ENCODE data around the gene LRP1B.
"Not testable (repeated sequence)": the region's sequence is repeated elsewhere in the genome, so short reads cannot be mapped to it uniquely, and the experiment has no call there.

Gene LRP1B

DNA sequence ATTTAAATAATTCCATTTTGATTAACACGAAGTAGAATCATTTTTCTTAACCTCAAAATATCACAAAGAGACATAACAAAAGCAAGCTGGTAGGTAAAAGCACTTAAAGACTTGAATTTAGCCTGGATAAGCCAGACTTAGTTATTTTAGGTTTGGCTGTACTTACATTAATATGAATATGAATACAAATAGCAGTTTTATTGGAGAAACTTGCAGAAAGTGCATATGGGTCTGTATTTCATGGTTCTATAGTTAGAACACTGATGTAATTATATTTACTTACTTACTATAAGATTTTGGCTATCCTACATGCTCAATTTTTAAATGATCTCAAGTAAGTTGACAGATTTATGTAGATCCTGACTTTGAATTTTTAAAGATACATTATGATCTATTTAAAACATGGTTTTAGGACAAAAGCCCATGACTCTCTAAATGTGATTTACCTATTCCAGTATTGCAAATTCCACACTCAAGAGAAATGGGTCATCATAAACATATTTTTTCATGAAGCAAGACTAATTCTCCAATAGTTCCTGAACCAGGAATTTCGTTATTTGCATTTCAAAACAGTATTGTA, 1775.2 kb downstream of the LRP1B start:
- DNase-seq, result no peak

DNA sequence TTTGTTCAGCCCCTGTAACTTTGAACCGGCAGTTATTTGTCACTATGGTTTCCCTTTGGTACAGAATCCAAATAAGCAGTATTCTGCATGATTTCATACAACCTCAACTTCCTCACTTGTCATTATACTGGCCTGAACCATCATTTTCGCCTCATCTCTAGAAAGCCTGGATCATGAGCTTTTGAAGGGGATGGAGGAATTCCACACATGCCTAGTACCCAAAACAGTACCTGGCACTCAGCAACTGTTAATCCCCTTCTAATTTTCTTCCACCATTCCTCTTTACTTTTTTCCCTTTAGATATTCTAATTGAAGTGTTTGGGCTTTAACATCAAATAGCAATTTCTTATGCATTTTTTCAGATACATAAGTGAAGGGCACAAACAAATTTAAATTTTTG, 1776.3 kb downstream of the LRP1B start:
- no peak for DNase-seq

DNA sequence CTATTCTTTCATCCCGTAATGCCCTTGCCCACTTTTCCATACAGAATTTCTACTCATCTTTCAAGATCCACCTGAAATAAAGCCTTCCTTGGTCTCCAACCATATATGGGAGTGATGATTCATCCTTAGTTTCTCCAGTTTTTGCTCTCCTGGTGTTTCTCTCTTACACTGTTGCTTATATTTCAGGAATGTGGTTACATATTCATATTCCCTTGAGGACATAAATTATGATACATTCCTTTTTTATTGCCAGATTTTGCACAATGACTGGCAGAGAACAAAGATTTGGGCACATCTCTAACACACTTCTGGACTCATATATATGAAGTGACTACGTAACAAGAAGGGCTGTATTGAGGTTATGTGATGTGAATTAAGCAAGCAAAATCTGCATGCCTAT, 1777.3 kb downstream of the LRP1B start:
- DNase-seq, result no peak

DNA sequence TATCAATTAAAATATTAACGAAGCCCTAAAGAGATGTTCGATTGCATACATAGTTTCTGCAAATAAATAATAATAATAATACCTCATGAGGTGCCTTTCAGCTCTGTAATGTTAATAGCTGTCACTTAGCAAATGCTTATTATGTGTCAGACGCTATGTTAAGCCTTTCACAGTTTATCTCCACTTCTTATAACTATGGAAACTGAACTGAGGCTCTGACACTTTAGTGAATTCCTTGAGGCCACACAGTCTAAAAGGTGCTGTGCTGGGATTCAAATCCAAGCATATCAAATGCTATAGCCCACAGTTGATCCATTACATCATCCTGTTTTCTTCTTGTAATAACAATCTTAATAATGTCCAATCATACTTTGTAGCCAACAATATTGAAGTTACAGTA, 1779.1 kb downstream of the LRP1B start:
- DNase-seq, result no peak

DNA sequence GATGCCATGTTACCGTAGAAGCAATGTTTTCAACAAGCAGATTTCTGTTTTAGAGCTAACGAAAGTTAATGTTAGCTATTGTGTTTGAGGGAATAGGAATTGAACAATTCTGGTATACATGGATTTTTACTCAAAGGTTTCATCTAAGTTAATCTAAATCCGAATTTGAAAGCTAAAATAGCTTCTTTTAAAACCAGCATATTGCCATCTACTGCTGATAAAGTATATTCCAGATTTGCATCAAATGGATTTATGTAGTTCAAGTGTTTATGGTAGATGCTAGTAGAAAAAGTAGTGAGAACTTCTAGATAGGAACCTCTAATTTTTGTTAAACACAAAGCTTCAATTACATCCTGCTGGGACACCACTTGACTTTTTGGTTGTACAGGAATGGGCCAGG, 1781.1 kb downstream of the LRP1B start:
- no peak for DNase-seq

DNA sequence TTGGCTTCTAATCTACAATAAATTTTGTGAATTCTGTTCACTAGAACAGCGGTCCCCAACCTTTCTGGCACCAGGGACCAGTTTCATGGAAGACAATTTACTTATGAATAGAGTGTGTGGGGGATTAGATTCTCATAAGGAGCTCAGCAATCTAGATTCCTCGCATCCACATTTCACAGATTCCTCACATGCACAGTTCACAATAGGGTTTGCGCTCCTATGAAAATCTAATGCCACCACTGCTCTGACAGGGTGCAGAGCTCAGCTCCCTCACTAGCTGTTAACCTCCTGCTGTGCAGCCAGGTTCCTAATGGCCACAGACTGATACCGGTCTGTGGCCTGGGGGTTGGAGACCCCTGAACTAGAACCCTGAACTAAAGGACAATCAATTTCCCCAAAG, 1782.0 kb downstream of the LRP1B start:
- DNase-seq, result no peak

DNA sequence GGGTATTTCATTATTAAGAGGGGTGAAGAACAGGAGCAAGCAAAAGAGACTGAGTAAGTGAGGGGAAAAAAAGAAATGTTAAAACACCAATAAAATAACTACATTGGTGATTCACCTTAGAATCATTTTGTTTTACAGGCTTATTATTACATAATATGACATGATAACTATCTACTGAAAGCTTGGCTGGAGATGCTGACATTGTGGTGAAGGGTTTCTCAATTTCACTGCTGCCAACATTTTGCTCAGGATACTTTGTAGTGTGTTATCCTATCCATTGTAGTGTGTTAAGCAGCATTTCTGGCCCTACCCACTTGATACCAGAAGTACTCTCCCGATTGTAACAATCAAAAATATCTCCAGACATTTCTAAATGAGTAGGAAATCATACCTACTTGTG, 1786.0 kb downstream of the LRP1B start:
- DNase-seq, result no peak

DNA sequence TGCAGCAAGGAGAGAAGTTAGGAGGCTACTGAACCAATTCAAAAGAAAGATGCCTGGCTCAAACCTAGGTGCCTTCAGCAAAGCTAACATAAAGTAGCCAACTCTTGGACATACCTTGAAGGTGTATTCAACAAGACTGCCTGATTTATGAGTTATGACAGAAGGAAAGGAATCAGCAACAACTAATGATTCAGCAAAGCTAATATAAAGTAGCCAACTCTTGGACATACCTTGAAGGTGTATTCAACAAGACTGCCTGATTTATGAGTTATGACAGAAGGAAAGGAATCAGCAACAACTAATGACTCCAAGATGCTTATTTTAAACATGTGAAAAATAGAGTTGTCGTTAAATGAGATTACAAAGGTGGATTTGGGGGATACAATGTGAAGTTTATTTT, 1786.5 kb downstream of the LRP1B start:
- DNase-seq, result not testable (repeated sequence)

DNA sequence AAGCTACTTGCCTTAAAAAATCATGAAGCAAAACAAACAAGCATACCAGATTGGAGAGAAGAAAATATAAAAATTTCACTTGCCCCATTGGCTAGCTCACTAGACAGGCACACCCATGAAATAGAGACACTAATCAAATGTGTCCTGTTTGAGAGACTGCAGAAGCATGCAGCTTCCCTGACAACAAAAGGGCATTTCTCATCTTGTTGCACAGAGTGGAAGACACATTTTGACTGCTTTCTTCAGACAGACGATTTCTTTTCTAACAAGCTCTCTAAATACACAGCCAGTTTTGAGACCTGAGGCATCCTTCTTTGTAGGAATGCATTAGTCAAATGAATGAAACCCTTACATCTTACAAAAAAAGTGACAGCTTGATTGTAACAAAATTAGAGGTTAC, 1792.0 kb downstream of the LRP1B start:
- no peak for DNase-seq

DNA sequence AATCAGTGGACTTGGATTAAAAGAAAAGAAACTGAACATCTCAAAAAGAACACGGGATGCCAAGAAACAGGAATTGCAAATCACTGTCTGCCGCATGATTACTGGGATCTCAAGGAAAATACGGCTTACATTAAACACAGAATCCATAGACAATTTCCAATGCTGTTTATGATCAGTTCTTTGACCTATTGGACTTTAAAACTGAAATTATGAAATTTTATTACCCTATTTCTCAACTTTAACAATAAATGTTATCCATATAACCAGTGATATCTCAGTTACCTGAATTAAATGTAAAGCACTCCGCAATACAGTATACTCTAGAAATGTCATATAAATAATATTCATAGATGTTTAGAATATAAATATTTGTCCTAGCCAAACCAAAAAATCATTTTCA, 1793.8 kb downstream of the LRP1B start:
- DNase-seq, result no peak

DNA sequence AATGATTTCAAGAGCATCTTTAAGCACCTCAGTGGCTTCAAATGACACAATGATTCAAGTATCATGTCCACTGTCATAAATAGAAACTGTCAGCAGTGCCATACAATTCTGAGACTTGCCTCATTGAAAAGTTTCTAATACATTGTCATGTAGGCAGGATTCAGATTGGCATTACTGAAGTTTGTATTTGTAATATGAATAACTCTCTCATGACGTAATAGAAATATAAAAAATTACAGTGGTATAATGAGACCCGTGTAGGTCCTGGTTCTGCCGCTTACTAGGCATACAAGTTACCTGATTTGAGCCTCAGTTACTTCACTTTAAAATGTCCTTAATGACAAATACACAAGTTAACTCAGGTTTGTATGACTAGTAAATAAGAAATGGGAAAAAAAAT, 1814.5 kb downstream of the LRP1B start:
- DNase-seq, result no peak

DNA sequence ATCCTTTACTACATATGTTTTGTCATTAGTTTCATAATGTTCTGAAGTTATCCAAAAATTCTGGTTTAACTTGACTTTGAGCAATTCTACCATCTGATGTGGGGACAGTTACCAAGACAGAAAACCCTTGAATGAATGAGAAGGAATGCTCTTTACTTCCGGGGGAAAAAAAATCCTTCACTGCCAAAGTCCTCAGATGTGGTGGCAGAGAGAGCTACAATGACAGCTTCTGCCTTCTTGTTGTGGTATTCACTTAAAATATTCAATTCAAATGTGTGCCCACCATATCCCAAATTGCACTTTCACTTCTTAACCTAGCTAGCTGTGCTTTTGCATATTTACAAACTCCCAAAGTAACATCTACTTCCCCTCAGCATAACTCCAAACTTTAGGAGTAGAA, 1818.9 kb downstream of the LRP1B start:
- no peak for DNase-seq

DNA sequence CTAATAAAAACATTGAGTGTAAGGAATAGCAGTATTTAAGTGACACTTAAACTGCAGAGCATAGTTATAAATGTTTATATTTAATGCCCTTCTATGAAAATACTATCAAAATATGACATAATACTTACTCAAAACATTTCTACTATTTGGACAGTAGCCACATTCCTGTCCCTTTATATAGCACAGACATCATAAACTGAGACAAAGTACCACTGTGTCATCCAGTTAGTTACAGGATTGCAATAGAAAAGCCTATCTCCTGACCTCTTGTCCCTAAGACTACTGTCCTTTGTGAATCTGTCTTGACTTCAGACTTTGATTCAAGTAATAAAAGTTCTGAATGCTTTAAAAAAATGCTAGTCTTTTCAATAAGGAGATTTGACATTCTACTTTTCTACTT, 1822.1 kb downstream of the LRP1B start:
- DNase-seq, result no peak

DNA sequence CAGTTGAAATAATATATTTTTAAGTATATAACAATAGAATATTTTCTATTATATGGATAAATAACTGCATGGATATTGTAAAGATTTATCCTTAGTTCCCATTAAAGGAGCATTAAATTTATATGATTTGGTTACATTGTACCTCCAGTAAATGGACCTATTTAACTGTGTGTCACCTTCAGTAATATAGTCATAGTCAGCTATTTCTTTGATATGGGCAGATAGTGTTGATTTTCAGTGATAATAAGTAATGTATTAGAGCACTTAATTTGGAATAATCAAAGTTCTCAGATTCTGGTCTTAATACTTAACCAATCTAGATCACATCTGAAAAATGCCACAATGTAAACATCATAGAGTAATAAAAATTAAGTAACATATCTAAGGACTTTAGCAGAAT, 1823.3 kb downstream of the LRP1B start:
- DNase-seq, result no peak

DNA sequence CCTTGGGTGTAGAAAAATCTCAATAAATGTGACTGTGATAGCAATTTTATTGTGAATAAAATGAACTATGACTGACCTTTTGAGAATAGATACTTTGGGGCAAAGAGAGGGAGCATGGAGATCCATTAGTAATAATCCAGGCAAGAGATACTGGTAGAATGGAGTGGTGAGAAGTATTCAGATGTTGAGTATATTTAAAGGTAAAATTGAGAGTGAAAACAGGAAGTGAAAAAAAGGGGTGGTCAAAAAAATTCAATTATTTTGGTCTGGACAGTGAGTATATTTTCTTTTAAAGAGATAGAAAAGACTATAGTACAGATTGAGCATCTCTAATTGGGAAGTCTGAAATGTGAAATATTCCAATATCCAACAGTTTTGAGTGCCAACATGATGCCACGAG, 1835.0 kb downstream of the LRP1B start:
- no peak for DNase-seq

DNA sequence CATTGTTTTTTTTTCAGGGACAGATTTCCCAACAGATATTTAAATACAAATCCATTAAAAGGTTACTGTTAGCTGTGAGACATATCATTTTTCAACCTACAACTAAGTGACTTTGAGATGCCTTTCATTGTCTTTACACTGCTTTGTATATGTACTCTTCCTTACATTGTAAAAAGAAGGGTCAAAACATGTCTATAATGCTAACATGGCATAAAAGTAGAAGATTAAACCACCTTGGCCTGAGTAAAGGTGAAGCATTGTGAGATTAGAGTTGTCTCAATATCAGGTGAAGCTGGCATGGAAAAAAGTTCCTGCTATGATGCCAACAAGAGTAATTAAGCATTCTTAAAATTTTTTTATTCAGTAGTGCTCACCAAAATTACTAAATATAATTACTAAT, 1842.1 kb downstream of the LRP1B start:
- no peak for DNase-seq

DNA sequence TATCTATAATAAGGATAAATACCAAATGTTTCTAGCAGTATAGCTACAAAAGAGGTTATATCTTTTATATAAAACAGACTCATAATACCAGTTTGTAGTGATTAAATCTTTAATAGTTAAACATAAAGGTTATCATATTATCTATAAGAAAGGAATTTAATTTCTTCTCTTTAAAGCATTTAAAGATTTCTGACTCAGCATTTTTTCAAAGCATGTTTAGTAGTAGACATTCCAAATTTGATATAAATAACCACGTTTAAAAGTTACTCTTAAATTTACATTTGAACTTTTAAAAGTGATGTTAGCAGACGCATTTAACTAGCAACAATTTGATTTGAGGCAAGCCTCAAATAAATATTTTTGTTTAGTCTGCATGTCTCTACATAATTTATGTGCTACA, 1842.6 kb downstream of the LRP1B start:
- DNase-seq, result no peak

DNA sequence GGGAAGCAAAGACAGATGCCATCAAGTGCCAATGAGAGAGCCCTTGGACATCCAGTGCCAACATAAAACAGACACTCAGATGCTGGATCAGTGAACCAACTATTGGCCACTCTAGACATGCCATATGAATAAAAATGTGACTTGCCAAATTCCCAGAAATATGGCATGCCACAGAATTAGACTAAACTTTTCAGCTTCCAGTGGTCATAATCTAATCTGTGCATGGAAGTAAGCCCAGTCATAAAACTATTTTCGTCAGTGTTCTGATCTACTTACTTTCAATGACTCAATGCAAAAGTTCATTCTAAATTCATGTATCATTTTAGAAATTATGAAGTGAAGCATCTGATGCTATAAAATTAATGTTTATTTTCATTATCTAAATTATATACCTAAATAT, 1844.4 kb downstream of the LRP1B start:
- DNase-seq, result no peak

DNA sequence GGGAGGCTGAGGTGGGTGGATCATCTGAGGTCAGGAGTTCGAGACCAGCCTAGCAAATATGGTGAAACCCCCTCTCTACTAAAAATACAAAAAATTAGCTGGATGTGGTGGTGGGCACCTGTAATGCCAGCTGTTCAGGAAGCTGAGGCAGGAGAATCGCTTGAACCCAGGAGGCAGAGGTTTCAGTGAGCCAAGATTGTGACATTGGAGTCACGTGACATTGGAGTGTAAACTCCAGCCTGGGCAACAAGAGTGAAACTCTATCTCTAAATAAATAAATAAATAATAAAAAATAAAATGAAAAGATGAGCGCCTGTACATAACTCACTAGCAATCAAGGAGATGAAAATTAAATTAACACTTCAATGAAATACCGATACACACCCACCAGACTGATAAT, 1853.5 kb downstream of the LRP1B start:
- DNase-seq, result not testable (repeated sequence)

DNA sequence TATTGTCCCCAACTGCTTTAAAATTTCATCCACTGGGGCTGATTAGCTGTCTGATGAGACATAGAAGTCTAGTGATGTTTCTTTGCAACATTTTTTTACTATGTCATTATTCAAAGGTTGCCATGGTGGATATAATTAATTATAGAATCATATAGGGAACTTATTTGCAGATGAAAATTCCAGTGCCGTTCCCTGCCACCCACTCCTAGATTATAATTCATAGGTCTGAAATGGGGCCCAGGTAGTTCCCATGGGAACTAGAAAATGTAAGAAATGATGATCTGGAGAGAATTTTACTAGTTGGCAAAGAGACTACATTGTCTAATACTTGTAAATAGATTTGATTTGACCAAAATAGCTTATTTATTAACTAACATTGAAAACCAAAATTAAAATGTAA, 1854.2 kb downstream of the LRP1B start:
- DNase-seq, result no peak

DNA sequence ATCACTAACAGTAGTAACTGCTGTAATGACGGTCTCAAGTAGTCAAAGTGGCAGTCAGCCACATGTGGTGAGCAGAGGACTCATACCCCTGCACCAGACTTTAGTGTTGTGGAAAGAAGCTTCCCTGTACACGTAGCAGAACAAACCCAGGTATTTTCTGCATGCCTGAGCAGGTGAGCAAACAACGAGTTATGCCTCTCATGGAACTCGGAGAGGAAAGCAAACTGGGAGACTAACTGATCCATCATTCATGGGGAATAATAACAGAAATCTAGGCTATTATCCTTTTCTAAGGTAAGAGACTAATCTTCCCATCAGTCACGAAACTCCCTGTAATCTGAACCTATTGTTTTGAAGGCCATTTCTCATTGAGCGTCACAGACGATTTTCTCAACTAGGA, 1855.4 kb downstream of the LRP1B start:
- DNase-seq, result no peak

DNA sequence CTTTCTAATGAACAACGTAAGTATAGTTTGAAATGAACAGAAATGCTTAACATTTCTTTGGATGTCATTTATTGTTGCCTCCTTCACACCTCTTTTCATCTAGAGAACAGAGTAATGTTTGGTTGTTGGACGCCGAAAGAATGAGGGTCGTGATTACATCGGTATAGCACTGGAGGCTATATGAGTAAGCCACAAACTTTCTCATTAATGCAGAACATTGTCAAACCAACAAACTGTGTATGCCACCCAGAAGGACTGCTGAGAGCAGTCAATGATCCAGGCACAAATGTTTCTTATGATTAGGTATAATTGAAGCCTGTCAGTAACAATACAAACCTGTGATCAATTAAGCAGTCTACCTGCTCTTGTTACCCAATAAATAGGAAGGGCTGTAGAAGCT, 1855.9 kb downstream of the LRP1B start:
- DNase-seq, result no peak

DNA sequence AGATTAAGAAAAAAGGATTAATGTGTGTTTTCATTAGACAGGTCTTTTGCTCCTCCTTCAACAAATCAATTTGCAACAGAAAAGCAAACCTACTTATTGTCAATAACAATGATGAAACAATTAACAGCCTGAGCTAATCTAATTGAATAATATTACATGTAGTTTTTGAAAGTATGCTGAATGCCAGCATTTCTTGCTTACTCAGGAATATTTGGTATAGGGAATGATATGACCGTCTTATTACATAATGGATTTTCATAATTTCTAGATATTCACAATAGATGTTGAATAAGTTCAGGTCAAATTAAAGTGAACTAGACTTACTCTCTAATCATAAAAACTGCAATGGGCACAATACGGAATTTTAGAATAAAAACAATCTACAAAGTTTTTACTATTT, 1856.9 kb downstream of the LRP1B start:
- DNase-seq, result no peak

DNA sequence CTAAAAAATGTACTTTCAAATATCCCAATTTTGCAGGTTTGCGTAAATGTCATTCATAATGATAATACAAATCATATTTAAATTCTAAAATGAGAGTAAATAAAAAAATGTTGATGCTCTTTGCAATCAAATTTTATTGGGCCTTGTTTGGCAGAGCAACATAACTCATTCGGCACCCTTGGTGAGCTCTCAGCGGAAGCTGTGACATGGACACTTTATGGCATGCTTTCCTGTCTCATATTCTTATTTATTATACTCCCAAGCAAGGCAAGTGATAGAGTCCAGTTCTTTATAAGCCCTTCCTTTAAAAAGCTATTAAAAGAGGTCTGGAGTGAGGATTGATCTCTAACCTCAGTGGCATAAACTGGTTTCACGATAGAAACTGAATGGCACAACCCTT, 1857.4 kb downstream of the LRP1B start:
- DNase-seq, result no peak

DNA sequence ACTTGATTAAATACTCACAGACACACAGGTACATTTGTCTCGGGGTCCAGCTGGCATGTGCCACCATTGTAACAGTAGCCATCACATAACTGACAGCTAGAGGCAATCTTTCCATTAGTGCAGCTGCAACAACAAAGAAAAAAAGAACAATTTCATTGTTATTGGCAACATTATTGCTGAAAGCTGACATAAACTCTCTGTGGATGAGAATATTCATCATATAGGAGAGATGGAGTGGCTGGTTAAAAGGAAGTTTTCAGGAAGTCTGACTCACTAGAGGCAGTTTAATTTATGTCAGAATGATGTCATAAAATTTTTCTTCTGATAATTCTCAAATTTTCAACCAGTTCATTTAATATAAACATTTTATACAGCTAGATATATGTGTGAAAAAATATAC, 1860.6 kb downstream of the LRP1B start:
- DNase-seq, result no peak

DNA sequence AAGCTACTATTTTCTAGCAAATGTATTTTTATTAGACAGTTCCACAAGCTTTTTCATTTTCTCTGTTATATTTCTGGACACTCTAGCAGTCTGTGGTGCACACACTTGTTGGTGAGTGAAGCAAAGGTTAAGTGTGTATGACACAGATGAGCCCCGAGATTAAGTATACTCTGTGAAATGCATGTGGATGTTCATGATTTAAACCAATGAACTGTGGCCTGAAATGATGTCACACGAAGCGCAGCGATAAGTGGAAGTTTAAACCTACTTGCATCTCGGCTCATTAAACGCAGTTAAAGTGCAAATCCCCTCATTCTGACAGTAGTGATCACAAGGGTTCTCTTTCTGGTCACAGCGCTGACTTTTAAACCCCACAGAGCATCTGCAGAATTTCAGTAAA, 1861.8 kb downstream of the LRP1B start:
- no peak for DNase-seq
